HG03135 (cell line): ENCODE measurements around the gene LY6G6F.

Source experiments
- ATAC-seq: cut with Tn5 transposase; IDR thresholded peaks from one replicate; pipeline ENCODE4 v1.9.1; 2021; ENCODE audit warnings: mild to moderate bottlenecking, moderate library complexity; ENCODE audit not compliant: unreplicated experiment

Gene LY6G6F

DNA sequence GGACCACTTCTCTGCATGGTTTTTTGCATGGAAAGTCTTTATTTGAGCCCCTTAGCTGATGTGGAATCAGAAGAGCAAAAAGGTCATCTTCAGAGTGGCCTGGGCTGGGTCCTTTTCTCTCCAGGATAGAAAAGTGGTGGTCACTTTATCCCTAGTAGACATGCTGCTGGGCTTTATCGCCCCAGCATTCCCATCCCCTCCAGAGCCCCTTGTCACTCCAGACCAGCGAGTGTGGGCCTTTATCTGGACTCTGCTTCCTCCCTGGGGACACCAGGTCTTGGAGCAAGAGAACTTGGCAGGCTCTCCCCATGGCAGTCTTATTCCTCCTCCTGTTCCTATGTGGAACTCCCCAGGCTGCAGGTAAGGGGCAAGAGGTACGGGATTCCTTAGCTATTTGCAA, at the start of gene LY6G6F:
Gene LY6G6F (plus strand): TSS at position 268 of the 400 bp plus-strand sequence. CDS start 41 bp downstream, at position 309.
- no peak for ATAC-seq

- ATAC-seq = no peak
Observed at GRCh38 chr6:31657406-31658157, 49.1 kb upstream of the LY6G6F start.

DNA sequence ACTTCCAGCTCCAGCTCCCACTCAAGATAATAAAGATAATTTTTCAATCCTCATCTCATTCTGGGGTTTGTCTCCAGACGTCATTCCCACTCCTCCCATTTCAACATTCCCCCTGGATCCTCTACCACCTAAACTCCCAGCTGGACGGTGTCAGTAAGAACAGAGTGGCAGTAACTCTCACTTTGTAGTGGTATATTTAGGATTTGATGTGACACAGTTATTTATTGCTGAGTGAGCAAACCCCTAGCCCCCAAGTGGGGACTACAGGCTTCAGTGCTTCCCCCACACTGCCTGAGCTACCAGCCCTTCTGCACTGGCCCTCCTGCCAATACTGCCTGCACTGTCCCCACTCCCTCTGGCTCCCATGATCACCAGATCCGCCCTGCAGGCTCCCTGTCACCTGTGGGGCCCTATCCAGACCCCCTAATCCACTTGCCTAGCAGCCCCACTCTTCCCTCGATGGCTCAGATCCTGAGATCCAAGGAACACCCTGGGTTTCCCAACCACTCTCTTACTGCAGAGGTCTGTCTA, 48.4 kb upstream of the LY6G6F start:
- ATAC-seq = no peak

DNA sequence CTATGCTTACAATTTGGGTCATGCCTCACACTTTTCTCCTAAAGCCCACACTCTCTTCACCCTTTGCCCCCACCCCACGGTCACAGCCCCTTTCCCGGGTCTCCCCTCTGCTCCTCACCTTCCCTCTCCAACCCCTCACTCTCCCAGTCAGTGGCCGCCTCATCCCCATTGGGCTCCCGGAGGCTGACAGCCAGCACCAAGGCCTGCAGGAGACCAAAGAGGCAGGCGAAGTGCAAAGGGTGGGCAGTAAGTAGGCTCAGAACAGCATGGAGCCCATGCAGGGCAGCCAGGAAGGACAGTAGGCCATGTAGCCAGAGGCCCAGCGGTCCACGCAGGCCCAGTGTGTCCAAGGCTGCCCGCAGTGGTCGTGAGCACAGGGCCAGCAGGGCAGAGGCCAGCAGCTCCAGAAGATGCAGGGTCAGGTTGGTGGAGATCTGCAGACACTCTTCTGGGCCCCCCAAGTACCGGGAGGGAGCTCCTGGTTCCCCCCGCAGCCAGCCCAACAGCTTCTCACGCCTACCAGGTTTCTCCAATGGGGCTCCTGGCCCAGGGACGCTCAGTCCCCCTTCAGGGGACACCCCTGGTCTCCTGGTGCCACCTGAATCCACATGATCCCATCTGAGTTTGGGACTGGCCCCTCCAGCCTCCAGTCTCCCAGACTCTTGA, 47.5 kb upstream of the LY6G6F start:
- no peak for ATAC-seq

DNA sequence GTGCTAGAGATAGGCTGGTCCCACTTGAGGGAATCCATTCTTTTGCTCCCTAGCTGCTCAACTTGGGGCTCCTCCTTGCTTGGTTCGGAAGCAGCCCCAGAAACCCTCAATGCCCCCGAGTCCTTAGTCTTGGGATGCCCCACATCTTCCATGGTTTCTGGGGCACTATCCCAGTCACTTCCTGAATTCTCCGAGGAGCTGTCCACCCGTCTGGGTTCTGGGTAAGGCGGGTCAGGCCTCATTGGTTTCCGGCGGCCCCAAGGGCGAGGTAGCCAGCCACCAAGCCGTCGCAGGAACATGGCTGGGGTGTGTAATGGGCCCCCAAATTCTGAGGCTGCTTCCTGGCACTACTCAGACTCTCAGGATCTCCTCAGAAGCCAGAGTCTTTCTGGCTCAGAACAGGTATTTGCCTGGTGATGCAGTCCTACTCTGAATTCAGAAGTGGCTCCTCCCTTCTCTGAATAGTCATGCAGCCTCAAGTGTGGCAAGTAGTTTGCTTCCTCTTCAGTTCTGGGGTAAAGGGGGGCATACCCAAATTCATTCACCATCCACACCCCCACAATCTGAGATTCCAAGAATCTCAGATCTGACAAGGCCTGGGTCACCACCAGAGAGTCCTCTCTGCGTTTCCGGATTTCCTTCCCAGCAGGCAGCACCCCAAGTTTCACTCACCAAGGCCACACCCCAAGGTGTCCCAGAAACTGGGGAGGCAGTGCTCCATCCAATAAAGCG, 46.9 kb upstream of the LY6G6F start:
- ATAC-seq = no peak

- ATAC-seq = peak; percentile 36
Observed at GRCh38 chr6:31660381-31661261, 46.0 kb upstream of the LY6G6F start, which contains the start of gene C6orf47. TSS of gene C6orf47 (minus strand) at chr6:31660778. CDS start at chr6:31659947, 831 bp downstream.

DNA sequence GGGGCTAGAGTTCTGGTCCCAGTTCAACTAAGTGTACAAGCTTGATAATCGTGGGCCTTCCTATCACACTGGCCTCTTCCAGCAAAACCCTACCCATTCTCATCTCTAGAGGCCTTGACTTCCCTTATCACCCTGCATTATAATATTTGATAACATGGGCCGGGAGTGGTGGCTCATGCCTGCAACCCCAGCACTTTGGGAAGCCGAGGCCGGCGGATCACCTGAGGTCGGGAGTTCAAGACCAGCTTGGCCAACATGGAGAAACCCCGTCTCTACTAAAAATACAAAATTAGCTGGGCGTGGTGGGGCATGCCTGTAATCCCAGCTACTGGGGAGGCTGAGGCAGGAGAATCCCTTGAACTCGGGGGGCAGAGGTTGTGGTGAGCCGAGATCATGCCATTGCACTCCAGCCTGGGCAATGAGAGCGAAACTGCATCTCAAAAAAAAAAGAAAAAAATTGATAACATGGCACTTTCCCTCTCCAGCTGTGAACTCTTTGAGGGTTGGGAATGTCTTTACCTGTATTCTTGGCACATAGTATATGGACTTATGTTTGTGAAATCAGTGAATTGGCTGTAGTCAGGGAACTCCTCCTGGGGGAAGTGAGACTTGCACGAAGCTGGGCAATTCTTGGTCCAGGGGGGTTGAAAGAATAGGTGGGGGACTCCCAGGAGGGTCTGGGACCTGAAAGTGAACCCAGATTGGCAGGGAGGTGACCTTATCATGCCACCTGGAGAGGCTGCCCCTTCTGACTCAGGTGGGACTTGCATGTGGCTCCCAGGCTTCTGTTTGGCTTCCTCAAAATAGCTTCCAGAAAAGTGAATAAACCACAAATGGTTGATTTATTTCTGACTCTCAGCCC, 45.2 kb upstream of the LY6G6F start:
- no peak for ATAC-seq

DNA sequence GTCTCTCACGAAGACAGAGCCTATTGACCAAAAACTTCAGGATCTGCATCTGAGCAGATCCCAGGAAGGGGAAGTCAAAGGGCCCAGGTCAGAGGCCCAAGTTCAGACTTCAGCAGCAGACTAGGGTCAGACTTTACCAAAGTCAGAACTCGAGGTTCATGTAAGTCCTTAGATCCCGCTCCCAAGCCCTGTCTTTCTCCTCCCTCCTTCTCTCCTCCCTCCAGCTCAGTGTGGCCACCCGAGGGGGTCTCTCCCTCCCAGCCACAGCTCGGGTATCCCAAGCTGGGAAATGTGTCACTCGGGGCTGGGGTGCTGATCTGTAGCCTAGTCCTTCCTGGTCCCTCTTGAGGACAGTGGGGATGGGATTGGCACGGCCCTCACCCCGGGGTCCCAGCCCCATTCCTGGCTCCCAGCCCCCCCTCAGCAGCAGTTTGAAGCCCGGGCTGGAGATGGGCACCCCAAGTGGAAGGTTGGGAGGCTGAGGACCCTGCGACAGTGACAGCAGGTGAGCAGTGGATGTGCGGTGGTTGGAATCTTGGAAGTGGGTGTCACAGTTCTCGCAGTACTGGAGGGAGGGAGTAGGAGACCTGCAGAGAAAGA, 44.4 kb upstream of the LY6G6F start:
- no peak for ATAC-seq

DNA sequence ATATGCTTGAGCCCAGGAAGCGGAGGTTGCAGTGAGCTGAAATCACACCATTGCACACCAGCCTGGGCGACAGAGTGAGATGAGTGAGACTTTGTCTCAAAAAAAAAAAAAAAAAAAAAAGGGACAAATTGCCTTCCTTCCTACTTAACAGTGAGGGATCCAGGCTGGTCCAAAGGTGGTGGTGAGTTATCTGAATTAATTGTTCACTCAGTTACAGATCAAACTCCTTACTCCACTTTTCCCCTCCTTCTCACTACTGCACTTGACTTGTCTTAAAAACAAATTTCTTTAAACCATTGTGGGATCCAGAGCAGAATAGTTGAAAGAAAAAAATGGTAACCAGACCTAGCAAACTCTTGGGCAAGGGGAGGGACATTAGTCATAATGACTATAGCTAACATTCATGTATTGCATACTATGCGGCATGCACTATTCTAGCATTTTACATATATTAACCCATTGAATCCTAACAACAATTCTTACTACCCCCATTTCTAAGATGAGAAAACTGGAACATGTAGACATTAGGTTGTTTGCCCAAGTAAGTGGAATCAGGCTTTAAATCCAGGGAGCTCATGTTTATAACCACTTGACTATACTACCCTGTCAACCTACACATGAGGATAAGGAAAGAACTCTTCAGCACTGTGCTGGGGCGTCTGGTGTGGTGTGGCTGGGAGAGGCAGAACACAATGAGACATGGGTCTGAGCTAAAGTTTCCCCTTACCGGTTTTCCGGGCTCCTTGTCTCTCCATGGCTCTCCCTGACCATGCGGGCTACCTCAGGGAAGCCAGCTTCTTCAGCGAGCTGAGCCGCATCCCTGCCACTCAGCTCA, 43.3 kb upstream of the LY6G6F start:
- ATAC-seq = no peak

- no peak for ATAC-seq
Observed at GRCh38 chr6:31663961-31664789, 42.5 kb upstream of the LY6G6F start.

GRCh38 chr6:31664790-31665500, 41.7 kb upstream of the LY6G6F start, which contains the start of gene GPANK1:
TSS of gene GPANK1 (minus strand) at chr6:31664997. CDS start at chr6:31664478, 519 bp downstream.
- ATAC-seq = peak; percentile 32

- peak; percentile 73 for ATAC-seq
Observed at GRCh38 chr6:31665501-31666336, 40.9 kb upstream of the LY6G6F start, which contains the start of gene CSNK2B. TSS of gene CSNK2B (plus strand) at chr6:31666080. CDS start at chr6:31666832, 752 bp downstream.

- ATAC-seq = no peak
Observed at GRCh38 chr6:31666337-31666965, 40.2 kb upstream of the LY6G6F start.

GRCh38 chr6:31669676-31670075, 37.0 kb upstream of the LY6G6F start, which contains the start of gene LY6G5B:
TSS of gene LY6G5B (plus strand) at chr6:31669976. CDS start at chr6:31670951, 975 bp downstream.
- no peak for ATAC-seq

- no peak for ATAC-seq
Observed at GRCh38 chr6:31676322-31676903, 30.3 kb upstream of the LY6G6F start.
